Endothelial cell of hepatic sinusoid (primary cell): ENCODE data around the gene C1orf232.

Source experiments
- in situ Hi-C: cut with HindIII; loops from 2 replicates; pipeline ENCODE4 v1.10.0; 2017; ENCODE audit warnings: low sequenced_read_pairs

The C1orf232 gene

DNA sequence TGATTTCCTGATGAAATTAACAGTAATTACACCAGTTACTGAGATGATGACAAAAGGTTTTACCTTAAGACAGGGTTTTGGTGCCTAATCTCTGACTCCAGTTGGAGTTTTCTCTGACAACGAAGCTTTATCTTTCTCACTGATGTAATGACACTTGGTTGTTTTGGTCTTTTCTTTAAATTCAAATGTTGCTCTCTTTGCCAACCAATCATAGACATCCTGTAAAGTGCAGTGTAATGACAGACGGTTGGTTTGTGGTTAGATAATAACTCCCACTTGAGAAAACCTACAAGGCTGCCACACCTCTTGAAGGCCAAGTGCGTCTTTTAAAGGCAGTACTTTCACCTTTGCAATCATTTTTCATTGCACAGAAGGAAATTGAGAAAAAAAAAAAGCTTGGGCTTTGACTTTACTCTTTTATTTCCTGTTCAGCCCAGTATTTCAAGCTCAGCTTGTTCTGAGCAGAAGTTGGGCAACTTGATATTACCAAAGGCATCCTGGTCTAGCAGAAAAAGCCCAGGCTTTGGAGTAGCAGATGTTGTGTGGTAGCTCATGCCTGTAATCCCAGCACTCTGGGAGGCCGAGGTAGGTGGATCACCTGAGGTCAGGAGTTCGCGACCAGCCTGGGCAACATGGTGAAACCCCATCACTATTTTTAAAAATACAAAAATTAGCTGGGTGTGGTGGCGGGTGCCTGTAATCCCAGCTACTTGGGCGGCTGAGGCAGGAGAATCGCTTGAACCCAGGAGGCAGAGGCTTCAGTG, 42.3 kb downstream of the C1orf232 start:
- in situ Hi-C loops, result no loop called here

DNA sequence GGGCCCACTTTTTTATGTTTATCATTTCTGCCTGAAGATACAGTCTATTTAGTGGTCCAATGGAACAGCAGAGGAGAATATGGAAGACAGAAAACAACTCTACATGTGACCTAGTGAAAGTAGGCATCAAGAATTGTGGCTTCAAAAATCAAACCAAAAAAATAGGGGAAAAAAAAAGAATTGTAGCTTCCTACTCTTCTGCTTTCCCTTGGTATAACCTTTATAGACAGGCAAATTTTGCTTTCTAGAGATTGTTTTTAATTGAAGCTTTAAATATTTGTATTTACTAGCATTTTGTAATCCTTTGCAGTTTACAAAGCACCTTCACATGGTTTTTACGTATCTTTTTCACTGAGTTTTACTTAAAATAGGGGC, 42.8 kb downstream of the C1orf232 start:
- in situ Hi-C loops, result no loop called here

DNA sequence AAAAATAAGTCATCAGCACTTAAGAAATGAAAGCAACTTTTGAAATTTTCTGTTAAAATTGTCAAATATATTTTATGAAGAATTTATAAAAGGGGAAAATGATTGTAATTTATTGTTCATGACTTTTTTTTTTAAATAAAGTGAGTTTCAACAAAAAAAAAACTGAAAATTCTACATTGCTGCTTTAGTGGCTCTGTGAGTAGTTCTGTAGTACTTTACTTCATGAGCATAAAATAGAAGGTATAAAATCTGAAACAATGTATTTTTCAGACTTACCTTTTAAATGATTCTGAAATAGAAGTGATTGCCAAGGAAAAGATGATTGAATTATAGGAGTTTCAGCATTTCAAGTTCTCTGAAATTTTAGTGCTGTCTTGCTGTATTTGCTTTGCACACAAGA, 43.4 kb downstream of the C1orf232 start:
- in situ Hi-C loops, result no loop called here

DNA sequence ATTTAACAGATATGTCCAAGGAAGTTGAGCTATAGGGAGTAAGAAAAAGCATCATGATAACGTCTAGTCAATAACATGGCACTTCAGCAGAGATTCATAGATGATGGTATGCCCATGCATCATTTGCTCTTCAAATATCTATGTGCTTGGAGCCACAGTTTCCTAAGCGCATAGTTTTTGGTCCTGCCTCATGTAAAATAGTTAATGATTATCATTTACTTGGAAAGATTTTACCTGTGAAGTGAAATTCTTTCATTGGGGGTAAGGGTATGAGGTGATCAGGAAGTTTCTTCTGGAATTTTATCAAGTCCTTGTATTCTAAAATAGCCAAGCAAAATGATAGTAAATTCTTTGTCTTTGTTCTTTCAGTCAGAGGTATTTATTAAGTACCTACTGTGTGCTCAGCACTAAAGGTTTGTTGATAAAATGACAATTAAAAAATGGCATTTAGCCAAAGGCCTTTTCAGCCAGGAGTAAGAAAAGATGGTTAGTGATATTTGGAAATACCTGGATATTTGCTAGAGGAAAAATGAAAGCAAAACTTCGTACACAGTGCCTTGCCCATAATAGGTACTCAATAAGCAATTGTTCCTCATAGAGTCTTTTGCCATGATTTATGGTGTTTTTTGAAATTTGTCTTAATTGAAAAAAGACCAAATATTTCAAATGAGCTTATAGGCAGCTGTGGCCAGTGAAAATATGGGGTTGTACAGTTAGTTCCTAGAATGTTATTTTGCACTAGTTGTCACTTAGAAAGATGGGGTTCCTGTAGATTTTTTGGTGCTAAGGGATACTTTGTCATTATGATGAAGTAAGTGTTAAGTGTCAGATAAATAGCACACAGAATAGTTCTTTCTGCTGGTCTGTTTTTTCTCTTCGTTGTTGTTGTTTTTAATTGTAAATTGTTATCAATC, 44.1 kb downstream of the C1orf232 start:
- in situ Hi-C loops, result no loop called here

DNA sequence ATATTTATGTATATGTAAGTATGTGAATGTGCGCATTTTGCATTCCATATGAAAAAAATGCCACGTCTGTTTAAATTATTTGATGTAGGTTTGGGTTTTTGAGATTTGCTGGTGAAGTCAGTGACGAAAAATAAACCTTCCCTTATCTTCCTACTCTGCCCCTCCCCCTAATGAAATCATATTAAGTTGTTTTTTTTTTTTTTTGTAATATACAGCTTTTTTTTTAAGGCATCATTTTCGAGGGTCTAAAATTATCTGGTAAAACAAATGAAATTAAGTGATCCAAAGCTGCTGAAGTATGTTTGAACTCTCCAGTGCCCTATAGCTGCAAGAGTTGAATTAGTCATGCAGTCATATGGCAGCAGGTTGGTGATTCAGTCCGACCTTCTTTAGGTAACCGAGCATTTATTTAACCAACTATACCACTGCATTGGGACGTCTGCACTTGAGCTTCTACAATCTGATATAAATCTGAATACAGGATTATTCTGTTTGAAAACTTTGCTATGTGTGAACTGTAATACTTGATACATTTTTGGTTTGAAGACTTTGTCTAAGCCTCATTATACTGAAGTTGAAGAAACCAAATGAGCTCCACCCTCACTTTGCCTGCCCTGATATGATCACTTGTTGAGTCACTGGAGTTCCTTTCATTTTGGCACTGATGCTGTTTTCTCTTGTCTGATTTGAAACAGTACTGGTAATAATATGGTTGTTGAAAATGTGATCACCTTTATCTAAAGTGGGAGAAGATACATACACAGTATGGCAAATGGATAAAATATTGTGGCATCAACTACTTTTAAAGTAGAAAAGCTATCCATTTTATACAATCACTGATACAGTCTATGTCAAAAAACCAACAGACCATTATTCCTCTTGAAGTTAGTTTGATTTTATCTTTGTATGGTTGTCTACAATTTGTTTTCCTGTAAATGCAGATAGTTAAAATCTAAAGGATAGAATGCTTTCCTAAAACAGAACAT, 45.5 kb downstream of the C1orf232 start:
- in situ Hi-C loops, result no loop called here

DNA sequence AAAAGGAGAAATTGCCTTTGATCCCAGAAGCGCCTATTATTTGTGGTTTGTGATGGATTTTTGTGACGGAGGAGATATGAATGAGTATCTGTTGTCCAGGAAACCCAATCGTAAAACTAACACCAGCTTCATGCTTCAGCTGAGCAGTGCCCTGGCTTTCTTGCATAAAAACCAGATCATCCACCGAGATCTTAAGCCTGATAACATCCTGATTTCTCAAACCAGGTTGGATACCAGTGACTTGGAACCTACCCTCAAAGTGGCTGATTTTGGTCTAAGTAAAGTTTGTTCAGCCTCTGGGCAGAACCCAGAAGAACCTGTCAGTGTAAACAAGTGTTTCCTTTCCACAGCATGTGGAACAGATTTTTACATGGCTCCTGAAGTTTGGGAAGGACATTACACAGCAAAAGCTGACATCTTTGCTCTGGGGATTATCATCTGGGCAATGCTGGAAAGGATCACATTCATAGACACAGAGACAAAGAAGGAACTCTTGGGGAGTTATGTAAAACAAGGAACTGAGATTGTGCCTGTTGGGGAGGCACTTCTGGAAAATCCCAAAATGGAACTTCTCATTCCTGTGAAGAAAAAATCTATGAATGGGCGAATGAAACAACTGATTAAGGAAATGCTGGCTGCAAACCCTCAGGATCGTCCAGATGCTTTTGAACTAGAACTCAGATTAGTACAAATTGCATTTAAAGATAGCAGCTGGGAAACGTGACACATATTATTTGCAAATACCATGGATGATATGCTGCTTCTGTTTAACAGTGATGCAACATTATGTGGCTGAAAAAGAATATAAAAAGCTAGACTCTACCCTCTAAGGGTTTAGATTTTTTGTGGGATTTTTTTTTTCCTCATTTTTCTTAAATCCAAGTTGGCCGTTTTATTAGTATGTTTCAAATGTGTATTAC, 46.6 kb downstream of the C1orf232 start:
- in situ Hi-C loops, result no loop called here

DNA sequence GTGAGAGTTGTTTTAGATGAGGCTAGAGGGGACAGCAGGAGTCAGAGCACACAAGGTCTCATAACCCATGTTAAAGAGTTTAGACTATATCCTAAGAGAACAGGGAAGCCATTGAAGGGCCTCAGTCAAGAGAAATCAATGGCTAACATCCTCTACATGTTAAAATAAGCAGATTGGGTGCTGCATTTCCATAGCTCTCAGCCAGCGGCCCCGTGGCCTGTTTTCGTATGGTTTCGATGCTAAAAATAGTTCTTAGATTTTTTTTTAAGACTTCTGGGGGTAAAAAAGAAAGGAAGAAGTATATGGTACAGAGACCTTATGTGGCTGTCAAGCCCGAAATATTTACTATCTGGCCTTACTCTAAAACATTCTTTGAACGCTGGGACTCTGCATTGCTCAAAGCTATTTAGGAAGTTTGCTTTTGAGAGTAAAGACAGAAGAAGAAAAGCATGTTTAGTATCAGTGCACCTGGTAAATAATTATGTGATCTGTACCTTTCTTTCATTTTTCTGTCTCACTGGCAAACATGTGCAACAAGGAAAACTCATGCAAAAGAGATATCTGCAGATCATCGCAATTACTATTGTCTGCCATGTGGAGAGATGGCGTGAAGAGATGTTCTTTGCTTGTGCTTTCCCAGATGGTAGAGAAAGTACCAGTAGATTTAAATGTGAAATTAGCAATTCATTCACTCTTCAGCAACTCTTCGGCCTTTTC, 48.7 kb downstream of the C1orf232 start:
- in situ Hi-C loops, result no loop called here

DNA sequence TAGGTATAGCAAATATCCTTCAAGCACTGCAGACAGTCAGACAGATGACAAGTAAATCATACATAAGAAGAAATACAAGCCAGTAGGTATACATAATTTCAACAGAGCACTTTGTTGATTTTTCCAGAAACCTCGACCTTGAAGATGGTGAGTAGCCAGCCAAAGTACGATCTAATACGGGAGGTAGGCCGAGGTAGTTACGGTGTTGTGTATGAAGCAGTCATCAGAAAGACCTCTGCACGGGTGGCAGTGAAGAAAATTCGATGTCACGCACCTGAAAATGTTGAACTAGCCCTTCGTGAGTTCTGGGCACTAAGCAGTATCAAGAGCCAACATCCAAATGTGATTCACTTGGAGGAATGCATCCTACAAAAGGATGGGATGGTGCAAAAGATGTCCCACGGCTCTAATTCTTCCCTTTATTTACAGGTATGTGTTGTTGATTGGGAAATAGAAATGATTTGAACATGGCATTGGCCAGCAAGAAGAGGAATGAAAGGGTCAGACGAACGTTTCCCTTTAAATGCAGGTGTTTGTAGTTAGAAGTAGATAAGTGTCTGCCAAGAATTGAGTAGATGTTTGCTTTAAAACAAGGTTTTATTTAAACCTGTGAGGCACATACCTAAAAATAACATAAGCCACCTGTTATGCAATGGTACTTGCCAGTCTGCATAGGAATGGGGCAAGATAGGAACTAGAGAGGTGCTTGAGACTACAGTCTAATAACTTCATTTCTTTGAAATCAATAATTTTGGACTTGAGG, 54.4 kb downstream of the C1orf232 start:
- in situ Hi-C loops, result no loop called here
